GM19351 (cell line): ENCODE results near the gene NOP9.
A peak's percentile ranks its signal among the peaks of the same experiment; 100 is the strongest.

Experiments used
- ATAC-seq: cut with Tn5 transposase; IDR thresholded peaks from one replicate; pipeline ENCODE4 v1.9.1; 2021; ENCODE audit warnings: mild to moderate bottlenecking, moderate library complexity; ENCODE audit not compliant: unreplicated experiment

NOP9 gene

GRCh38 chr14:24262821-24263733 is 36.6 kb upstream of the NOP9 start, which contains the start of gene TGM1:
TGM1 (minus strand) TSS chr14:24263177; CDS start chr14:24262352, 825 bp downstream.
- ATAC-seq, result no peak

GRCh38 chr14:24263848-24264247 is 35.8 kb upstream of the NOP9 start:
- no peak for ATAC-seq

DNA sequence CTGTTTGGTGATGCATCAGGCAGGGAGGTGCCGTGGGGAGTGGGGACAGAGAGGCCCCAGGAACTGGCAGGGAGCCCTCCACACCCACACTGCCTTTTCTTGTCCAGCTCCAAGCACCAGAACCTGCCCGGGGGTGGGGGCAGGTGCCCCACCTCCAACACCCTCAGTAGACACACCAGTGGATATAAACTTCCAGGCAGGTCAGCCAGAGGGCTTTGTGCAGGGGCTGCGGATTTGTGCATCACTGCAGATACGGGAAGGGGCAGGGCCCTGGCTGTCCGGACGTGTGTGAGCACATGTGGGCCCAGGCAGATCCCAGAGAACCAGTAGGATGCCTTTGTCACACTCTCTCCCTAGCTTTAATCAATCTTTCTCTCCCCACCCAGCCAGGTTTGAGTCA is 35.4 kb upstream of the NOP9 start:
- no peak for ATAC-seq

- ATAC-seq, result no peak
These were observed 33.1 kb upstream of the NOP9 start for GRCh38 chr14:24266344-24267244.

GRCh38 chr14:24267516-24267915 is 32.1 kb upstream of the NOP9 start:
- no peak for ATAC-seq

- ATAC-seq, result no peak
These were observed 31.4 kb upstream of the NOP9 start for GRCh38 chr14:24268225-24268624.

GRCh38 chr14:24269368-24269767 is 30.3 kb upstream of the NOP9 start:
- no peak for ATAC-seq

DNA sequence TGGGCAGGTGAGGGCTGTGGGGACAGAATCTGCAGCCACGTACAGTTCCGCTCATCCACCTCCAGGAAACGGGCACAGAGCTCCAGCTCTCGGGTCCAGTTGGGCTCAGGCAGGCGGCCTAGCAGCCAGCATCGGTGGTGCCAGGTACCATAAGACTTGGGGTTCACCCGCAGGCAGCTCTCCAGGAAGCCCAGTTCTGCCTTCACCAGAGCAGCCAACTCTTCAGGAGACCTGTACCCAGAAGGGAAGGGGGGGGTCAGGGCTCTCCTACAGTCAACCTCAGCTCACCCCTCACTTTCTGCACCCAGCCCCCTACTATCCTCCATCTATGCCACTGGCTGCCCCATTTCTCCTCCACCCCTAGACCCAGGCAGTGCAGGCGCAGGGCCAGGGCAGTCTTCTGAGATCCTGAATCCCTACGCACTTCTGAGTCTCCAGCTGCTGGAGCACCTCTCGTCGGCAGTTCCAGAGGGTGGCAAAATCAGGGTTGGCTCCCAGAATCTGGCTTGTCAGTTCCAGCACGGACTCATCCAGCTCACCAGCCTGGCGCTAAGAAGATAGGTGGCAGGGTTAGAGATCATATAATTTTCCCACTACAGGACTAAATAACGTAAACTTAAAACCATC is 29.6 kb upstream of the NOP9 start:
- no peak for ATAC-seq

DNA sequence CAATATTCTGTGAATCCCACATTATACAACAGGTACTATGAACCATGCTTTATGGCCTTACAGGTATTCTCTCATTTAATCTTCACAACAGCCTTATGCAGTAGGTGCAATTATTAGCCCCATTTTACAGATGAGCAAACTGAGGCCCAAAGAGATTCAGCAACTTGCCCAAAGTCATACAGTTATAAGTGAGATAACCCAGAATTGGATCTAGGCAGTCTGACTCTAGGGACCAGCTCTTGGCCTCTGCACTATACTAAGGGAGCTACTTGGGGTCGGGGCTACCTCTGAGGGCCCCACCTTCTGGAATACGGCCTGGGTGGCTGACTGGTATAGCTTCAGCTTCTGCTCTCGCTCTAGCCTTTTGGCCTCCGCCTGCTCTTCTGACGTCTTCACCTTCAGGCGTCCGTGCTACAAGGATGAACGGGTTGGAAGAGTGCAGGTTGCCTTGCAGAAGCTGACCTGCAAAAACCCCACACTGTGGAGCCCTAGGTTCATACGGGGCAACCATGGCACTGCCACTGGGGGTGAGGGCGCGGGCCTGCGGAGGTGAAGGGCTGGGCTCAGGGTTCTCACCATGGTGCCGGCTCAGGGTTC is 29.0 kb upstream of the NOP9 start:
- no peak for ATAC-seq

GRCh38 chr14:24271134-24271833 is 28.4 kb upstream of the NOP9 start, which contains the start of gene RABGGTA:
RABGGTA (minus strand) TSS chr14:24271597; CDS start chr14:24271115, 482 bp downstream.
- ATAC-seq, result peak; percentile 78

GRCh38 chr14:24271834-24272263 is 27.8 kb upstream of the NOP9 start:
- no peak for ATAC-seq

GRCh38 chr14:24272467-24272866 is 27.2 kb upstream of the NOP9 start:
- ATAC-seq, result no peak

DNA sequence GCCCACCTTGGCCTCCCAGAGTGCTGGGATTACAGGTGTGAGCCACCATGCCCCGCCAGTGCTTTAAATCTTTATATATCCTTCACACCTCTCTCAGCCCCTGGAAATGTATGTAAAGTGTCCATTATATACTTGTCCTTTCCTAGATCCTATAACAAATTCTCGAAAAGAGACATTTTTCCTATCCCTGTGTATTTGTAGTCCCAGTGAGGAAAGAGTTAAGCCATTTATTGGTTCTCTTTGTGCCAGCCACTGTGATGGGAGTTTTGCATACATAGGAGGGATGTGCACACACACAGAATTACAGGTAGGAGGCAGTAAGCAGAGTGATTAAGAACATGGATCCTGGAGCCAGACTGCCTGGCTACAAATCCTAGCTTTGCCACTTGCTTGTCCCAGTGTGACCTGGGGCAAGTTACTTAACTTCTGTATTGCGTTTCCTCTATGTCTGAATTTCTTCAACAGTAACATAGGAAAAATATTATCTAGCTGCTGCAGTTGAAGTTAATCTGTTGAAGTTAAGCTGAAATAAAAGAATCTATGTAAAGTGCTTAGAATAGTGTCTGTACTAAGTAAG is 26.1 kb upstream of the NOP9 start:
- no peak for ATAC-seq

DNA sequence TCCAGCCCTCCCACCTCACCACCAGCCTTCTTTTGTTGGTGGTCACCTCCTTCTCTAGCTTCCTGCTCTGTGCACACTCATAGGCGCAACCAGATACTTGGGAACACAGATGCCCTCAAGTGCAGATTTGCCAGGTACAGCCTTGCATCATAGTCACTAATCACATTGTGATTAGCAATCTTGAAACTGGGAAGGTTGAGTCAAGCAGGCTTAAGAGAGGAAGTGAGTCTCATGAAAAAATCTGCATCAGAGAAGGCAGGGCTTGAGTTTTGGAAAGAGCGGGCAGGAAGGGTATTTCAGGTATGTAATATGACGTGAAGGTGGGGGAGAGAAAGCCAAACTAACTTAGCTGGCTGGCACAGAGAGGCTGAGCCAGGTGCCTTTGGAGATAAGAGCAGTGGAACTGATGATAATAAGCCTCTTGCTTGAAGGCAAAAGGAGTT is 25.5 kb upstream of the NOP9 start:
- peak; percentile 40 for ATAC-seq

DNA sequence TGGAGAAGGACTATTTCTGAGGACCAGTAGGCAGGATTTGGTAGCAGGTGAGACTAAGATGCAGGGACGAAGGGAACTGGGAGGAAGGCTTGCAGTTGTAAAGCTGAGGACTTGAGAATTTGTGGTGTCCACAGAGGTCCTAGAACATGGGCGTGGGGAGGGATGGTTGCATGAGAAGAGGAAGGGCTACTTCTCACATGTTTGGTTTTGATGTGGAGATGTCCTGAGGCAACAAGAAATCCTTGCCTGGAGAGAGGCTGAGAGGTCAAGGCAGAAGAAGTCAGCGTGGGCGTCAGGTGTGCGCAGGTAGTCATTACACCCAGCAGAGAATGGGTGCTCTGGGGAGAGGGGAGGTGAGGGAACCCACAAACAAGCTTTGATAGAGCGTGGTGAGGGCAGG is 22.6 kb upstream of the NOP9 start:
- ATAC-seq, result no peak

DNA sequence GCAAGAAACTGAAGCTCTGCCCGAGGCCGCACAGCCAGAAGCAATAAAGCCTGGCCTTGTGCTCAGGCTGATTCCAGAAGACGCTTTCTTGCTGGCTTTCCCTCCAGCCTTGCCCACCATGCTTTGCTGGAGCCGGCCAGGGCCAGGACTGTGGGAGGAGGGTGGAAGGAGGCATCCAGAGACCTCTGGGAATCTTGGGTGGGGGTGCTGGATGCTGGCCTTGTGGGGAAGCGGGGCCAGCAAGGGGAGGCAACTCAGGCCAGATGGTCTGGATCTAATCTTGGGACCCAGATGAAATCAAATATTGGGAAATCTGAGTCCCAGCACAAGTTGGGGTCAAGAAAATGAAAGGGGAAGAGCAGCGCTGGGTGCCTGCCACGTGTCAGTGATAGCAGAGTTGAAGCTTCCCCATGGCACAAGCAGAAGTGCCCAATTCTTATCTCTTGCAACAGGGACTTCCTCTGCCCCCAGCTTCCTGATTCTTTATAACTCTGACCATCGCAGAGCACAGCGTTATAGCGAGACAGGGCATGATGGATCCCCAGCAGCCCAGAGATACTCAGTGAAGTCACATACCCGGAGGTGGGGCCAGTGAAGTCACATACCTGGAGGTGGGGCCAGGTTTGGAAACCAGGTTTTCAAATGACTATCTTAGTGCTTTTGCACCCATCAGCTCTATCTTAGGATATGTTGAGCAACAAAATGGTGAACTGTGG is 21.9 kb upstream of the NOP9 start:
- no peak for ATAC-seq

DNA sequence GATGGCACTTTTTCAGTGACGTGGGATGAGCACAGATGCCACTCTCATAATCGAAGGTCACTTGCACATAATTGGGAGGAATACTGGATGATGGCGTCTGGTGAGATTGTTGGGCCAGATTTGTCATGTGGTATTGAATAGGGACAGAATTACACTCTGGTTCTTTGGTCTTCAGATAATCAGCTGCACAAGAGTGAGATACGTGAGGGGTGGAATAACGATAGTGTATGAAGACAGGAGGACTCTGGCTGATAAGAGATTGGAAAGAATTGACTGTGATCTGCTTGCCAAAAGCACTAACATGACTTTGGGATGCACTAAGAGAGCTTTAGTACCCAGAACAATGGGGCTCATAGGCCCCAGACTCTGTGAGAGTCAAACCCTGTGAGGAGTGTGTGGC is 21.2 kb upstream of the NOP9 start:
- no peak for ATAC-seq

DNA sequence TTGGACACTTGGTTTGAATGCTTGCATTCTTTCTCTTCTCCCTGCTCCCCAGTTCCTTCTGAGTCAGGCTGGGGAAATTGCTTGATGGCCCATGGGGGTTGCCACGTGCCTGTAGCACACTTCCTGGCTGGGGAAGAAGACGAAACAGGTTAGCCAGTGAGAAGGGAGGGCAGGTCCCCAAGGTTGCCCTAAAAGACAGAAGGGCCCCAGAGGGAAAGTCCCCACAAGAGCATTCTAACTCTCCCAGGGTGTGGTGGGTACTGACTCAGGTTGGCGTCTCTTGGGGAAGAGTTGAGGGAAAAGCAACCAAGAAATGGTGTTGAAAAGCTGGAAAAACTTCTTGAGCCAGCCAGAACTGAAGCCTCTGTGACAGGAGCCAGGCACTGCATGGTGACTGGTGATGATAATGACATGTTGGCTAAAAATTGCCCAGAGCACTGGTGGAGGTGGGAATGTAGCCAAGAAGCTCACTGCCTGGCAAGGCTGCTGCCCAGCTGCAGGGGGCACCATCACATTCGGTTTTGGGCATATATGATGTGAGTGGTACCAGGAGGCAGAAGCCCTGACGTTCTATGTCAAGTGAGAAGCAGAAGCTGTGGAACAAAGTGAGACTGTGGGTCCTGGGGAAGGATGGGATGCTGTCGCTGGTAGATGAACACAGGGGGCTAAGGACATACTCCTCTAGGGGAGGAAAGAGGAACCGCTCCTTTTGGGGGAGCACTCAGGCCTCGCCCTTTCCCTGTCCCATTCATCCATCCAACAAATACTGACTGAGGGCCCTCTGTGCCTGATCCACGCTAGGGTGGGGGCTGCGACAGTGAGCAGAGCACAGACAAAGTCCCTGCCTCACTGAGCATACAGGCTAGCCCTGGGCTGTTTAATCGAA is 20.1 kb upstream of the NOP9 start:
- ATAC-seq, result peak; percentile 60
